Endothelial cell of umbilical vein (primary cell): ENCODE results near the gene CFAP70. TPM values are rescaled to one million over a fixed set of nuclear protein-coding genes. Genes with fewer than 3 reads are reported as not detected.

Experiments
- BruUV-seq: library from RNA; stranded (reverse); fragments of 400-500 nt; replicated peaks from 2 replicates; lab custom pipeline; 2021; lab: Mats Ljungman, UMichigan
- CTCF ChIA-PET: fragments of 300-600, 350-600 bp; sonication (Branson Sonifier 250); formaldehyde crosslinking; loops from one replicate; lab custom pipeline; 2021; ENCODE audit warnings: antibody characterized with exemption, inconsistent platforms; lab: Charles Lee
- POLR2A ChIA-PET: fragments of 300-600, 350-600 bp; sonication (Branson Sonifier 250); formaldehyde crosslinking; loops from one replicate; lab custom pipeline; 2021; ENCODE audit warnings: antibody characterized with exemption, inconsistent platforms; lab: Charles Lee
- DNase-seq: peaks from one replicate; pipeline ENCODE4 v3.0.0-alpha.2; 2011; ENCODE audit warnings: low read depth, low spot score
- FAIRE-seq: peaks from 2 replicates; lab custom pipeline; 2011; peaks lifted over from hg19 to GRCh38; lab: Jason Lieb, UNC
- H2AFZ ChIP-seq: 2 replicates; pipeline ENCODE4 v1.6.0; 2012; ENCODE audit warnings: low read depth, low read length, control low read depth, inconsistent platforms
- H3K27ac ChIP-seq: 2 replicates; pipeline ENCODE4 v1.5.1; 2011; ENCODE audit warnings: low read depth, mild to moderate bottlenecking, control low read depth, low read length, moderate library complexity; ENCODE audit not compliant: insufficient read depth
- H3K27me3 ChIP-seq, 2 experiments: 2 replicates each; pipeline versions ENCODE4 v1.6.0 to v1.6.1; 2011; ENCODE audit warnings: low read length in 2 of 2, mixed read lengths in 1 of 2; ENCODE audit not compliant: control insufficient read depth in 2 of 2, insufficient read depth in 2 of 2
- H3K36me3 ChIP-seq, 2 experiments: 2 replicates in 1 of 2; 3 replicates in 1 of 2; pipeline ENCODE4 v1.5.1; 2011; ENCODE audit warnings: low read length in 2 of 2, mild to moderate bottlenecking in 1 of 2, moderate library complexity in 1 of 2; ENCODE audit not compliant: control insufficient read depth in 2 of 2, insufficient read depth in 2 of 2; ENCODE audit errors: extremely low read depth in 1 of 2
- H3K4me1 ChIP-seq: 3 replicates; pipeline ENCODE4 v1.5.1; 2011; ENCODE audit warnings: mild to moderate bottlenecking, low read length; ENCODE audit not compliant: control insufficient read depth, insufficient read depth; ENCODE audit errors: extremely low read depth
- H3K4me2 ChIP-seq: 2 replicates; pipeline ENCODE4 v1.6.1; 2011; ENCODE audit warnings: low read length, control low read depth, mixed read lengths; ENCODE audit not compliant: insufficient read depth
- H3K4me3 ChIP-seq, 3 experiments: fragments of 200-600 bp in 1 of 3; sonication (generic), shearing (Covaris generic) in 1 of 3; replicated peaks in 1 of 3; 2 replicates each; pipeline ENCODE4 v1.5.1; 2011 to 2016; ENCODE audit warnings: control low read depth in 3 of 3, low read length in 3 of 3, mild to moderate bottlenecking in 2 of 3, inconsistent platforms in 1 of 3, low read depth in 1 of 3, moderate library complexity in 1 of 3; ENCODE audit not compliant: insufficient read depth in 1 of 3
- H3K79me2 ChIP-seq: 2 replicates; pipeline ENCODE4 v1.6.0; 2012; ENCODE audit warnings: low read length, inconsistent platforms; ENCODE audit not compliant: control insufficient read depth, insufficient read depth
- H3K9ac ChIP-seq: replicated peaks from 2 replicates; pipeline ENCODE3; 2011; ENCODE audit warnings: low read length, control low read depth; ENCODE audit not compliant: insufficient read depth; ENCODE audit errors: extremely low read depth
- H3K9me1 ChIP-seq: replicated peaks from 3 replicates; pipeline ENCODE4 v1.6.0; 2011; ENCODE audit warnings: mild to moderate bottlenecking, low read length; ENCODE audit not compliant: control insufficient read depth, insufficient read depth; ENCODE audit errors: extremely low read depth
- H3K9me3 ChIP-seq: replicated peaks from 2 replicates; pipeline ENCODE4 v1.5.1; 2012; ENCODE audit warnings: low read length, inconsistent platforms; ENCODE audit not compliant: control insufficient read depth, insufficient read depth
- H4K20me1 ChIP-seq: replicated peaks from 2 replicates; pipeline ENCODE3; 2011; ENCODE audit warnings: mild to moderate bottlenecking, low read length; ENCODE audit not compliant: control insufficient read depth, insufficient read depth; ENCODE audit errors: extremely low read depth
- EZH2 ChIP-seq: IDR thresholded peaks from 2 replicates; pipeline ENCODE4 v1.6.1; 2012; ENCODE audit warnings: borderline replicate concordance, low read depth, mild to moderate bottlenecking, moderate library complexity, low read length, inconsistent platforms; ENCODE audit not compliant: severe bottlenecking
- FOS ChIP-seq: IDR thresholded peaks from 2 replicates; pipeline ENCODE4 v1.6.1; 2011; ENCODE audit warnings: mild to moderate bottlenecking, low read length, moderate library complexity, borderline replicate concordance; ENCODE audit not compliant: insufficient read depth
- GATA2 ChIP-seq: IDR thresholded peaks from 2 replicates; pipeline ENCODE4 v1.7.0; 2011; ENCODE audit warnings: low read depth, mild to moderate bottlenecking, moderate library complexity, mixed read lengths, low read length; ENCODE audit not compliant: insufficient read length, insufficient read depth
- JUN ChIP-seq: IDR thresholded peaks from 2 replicates; pipeline ENCODE4 v1.6.1; 2011; ENCODE audit warnings: borderline replicate concordance, low read depth; ENCODE audit not compliant: insufficient read length, insufficient read depth
- MYC ChIP-seq: IDR thresholded peaks from one replicate; pipeline ENCODE4 v1.6.1; 2011; ENCODE audit warnings: mild to moderate bottlenecking, low read depth, low read length
- POLR2A ChIP-seq: IDR thresholded peaks from 2 replicates; pipeline ENCODE4 v1.6.1; 2012; ENCODE audit warnings: low read depth, mild to moderate bottlenecking, control low read depth, low read length
- POLR2AphosphoS5 ChIP-seq: IDR thresholded peaks from 2 replicates; pipeline ENCODE4 v1.6.1; 2012; ENCODE audit warnings: low read depth, mild to moderate bottlenecking, control low read depth, low read length, moderate library complexity; ENCODE audit not compliant: insufficient read depth
- dilution Hi-C: fragments of 300-500 bp; cut with MboI; formaldehyde crosslinking; loops from one replicate; pipeline ENCODE4 v1.15.0; 2019; ENCODE audit warnings: low sequenced_read_pairs; ENCODE audit not compliant: extremely low pct_ligation_motif_present
- intact Hi-C: fragments of 100-400 bp; cut with micrococcal nuclease; formaldehyde crosslinking; loops from one replicate; pipeline ENCODE4 v1.10.0; 2022
- polyA plus RNA-seq, 4 experiments: library from polyadenylated mRNA; depleted of rRNA in 3 of 4; stranded (reverse) in 3 of 4; unstranded in 1 of 4; fragments of >200 nt; gene quantifications; 2 replicates each; pipeline versions ENCODE4 v1.2.1 to v1.2.3, GENCODE V29; 2011 to 2012; ENCODE audit warnings: missing spikeins in 1 of 4
- total RNA-seq: library from RNA; stranded (reverse); gene quantifications from 2 replicates; pipeline ENCODE4 v1.2.3, GENCODE V29; 2021
- TF ChIP-seq, protein P1 (sequence below), 2 donors: IDR thresholded peaks; 1 replicate in 1 of 2; 2 replicates in 1 of 2; pipeline ENCODE4 v1.5.1; 2011; ENCODE audit warnings: low read length in 2 of 2, mild to moderate bottlenecking in 2 of 2, moderate library complexity in 2 of 2, control low read depth in 1 of 2, inconsistent platforms in 1 of 2, low read depth in 1 of 2; ENCODE audit not compliant: insufficient read depth in 1 of 2; ENCODE audit errors: extremely low read depth in 1 of 2
- TF ChIP-seq, protein P2 (sequence below): IDR thresholded peaks from 2 replicates; pipeline ENCODE4 v1.6.1; 2011; ENCODE audit not compliant: insufficient read depth, insufficient read length

CFAP70 gene
- total and polyA plus RNA-seq, 2 donors (not counting 3 experiments of a cell fraction or from before 2014, with no cell fraction given), result 0.19 to 0.27 TPM

DNA sequence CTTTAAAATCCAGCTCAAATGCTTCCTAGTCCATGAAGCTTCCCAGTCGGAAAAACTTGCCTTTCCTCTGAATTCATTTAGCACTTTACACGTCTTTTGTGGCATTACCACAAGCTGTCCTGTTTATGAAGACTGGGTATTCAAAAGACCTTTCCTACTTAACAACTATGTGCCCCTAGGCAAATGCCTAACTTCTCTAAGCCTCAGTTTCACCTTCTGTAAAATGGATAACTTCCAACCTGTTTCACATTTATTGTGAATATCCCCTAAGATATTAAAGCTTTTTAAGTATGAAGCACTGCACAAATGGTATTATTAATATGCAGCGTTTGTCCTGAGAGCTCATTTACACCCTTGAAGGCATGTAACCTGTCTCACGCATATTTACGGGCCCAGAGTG, 843 bp downstream of the CFAP70 start:
- Histone ChIP-seq H3K4me3 (peak overlapping the region; percentile 52 to 82 (median 54)), H3K79me2 (no peaks in the 10 kb centered on the region), H4K20me1 (no peaks in the 10 kb centered on the region), H3K27ac (no peak overlapping the region), H3K27me3 (peaks cover 10 to 17% of the 10 kb centered on the region in 2 experiments), H3K4me1 (peaks cover 10% of the 10 kb centered on the region), H3K36me3 (no peaks in the 10 kb centered on the region), H3K4me2 (peak overlapping the region; percentile 91), H3K9me1 (no peaks in the 10 kb centered on the region), H2AFZ (peak overlapping the region; percentile 82), H3K9me3 (no peaks in the 10 kb centered on the region), H3K9ac (peak overlapping the region; percentile 82)
- ChIA-PET CTCF (interaction anchor here (1.0 to 1.7 kb wide), 3 partner anchors 23 to 95 kb away, joined by 3 to 5 read pairs (median 5); no protein-coding TSS in a partner anchor), POLR2A (interaction anchor here (1.2 kb wide), 1 partner anchor 106 kb away, joined by 4 read pairs; the partner anchor contains the start of gene MRPS16)
- no TSS peak for BruUV-seq
- intact Hi-C loops (loop anchor here (5.0 kb wide), 2 partner anchors 106 to 191 kb away; partner anchors contain the start of genes ECD, FAM149B1 and MRPS16), dilution Hi-C loops (no loop called here)
- no peak for FAIRE-seq
- TF ChIP-seq POLR2AphosphoS5 (no peak), FOS (no peak), GATA2 (no peak), EZH2 (no peak), MYC (no peak)
- DNase-seq, result no peak

DNA sequence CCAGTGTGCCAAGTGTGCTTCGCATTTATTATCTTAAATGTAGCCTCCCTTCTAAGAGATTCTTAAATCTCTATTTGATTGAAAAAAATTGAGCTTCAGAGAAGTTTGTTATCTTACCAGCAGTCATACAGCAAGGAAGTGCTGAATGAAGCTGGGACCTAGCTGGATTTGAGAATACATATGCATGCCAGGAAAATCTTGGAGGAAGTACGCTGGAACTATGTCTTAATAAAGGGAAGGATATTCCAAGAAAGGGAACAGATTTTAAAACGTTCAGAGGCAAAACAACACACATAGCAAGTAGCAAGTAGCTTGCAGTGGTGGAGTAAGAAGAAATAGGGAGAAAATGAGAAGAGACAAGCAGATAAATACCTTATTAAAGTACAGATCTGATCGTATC, 1.5 kb downstream of the CFAP70 start:
- Histone ChIP-seq H3K4me2 (no peak overlapping the region), H3K4me1 (peaks cover 10% of the 10 kb centered on the region), H3K36me3 (no peaks in the 10 kb centered on the region), H3K79me2 (no peaks in the 10 kb centered on the region), H3K27me3 (peaks cover 10 to 17% of the 10 kb centered on the region in 2 experiments), H2AFZ (no peak overlapping the region), H4K20me1 (no peaks in the 10 kb centered on the region), H3K27ac (no peak overlapping the region), H3K9ac (no peak overlapping the region), H3K9me1 (no peaks in the 10 kb centered on the region), H3K9me3 (no peaks in the 10 kb centered on the region), H3K4me3 (no peak overlapping the region)
- TF ChIP-seq JUN, result no peak
- no peak for TF ChIP-seq EZH2
- no peak for TF ChIP-seq POLR2A
- no peak for TF ChIP-seq POLR2AphosphoS5
- TF ChIP-seq, protein P1, sequence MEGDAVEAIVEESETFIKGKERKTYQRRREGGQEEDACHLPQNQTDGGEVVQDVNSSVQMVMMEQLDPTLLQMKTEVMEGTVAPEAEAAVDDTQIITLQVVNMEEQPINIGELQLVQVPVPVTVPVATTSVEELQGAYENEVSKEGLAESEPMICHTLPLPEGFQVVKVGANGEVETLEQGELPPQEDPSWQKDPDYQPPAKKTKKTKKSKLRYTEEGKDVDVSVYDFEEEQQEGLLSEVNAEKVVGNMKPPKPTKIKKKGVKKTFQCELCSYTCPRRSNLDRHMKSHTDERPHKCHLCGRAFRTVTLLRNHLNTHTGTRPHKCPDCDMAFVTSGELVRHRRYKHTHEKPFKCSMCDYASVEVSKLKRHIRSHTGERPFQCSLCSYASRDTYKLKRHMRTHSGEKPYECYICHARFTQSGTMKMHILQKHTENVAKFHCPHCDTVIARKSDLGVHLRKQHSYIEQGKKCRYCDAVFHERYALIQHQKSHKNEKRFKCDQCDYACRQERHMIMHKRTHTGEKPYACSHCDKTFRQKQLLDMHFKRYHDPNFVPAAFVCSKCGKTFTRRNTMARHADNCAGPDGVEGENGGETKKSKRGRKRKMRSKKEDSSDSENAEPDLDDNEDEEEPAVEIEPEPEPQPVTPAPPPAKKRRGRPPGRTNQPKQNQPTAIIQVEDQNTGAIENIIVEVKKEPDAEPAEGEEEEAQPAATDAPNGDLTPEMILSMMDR (IDR thresholded peaks at IDR 0.05; ENCODE audit: extremely low read depth in 1 of 2, insufficient read depth in 1 of 2, low read depth in 1 of 2, low read length in 2 of 2), result no peak
- TF ChIP-seq MYC, result no peak
- TF ChIP-seq GATA2, result no peak
- TF ChIP-seq, protein P2, sequence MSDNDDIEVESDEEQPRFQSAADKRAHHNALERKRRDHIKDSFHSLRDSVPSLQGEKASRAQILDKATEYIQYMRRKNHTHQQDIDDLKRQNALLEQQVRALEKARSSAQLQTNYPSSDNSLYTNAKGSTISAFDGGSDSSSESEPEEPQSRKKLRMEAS, result no peak
- no peak for TF ChIP-seq FOS
- POLR2A ChIA-PET, result no interaction called here
- dilution Hi-C loops, result no loop called here
- intact Hi-C loops, result loop anchor here (5.0 kb wide), 2 partner anchors 105 to 190 kb away; partner anchors contain the start of genes ECD, FAM149B1 and MRPS16
- FAIRE-seq (no peak), DNase-seq (no peak)
- CTCF ChIA-PET, result interaction anchor here (1.0 to 1.4 kb wide), 2 partner anchors 24 to 94 kb away, joined by 3 to 5 read pairs; no protein-coding TSS in a partner anchor
- no TSS peak for BruUV-seq
